ENCODE measurements around the gene ADAM22.

The ADAM22 gene

DNA sequence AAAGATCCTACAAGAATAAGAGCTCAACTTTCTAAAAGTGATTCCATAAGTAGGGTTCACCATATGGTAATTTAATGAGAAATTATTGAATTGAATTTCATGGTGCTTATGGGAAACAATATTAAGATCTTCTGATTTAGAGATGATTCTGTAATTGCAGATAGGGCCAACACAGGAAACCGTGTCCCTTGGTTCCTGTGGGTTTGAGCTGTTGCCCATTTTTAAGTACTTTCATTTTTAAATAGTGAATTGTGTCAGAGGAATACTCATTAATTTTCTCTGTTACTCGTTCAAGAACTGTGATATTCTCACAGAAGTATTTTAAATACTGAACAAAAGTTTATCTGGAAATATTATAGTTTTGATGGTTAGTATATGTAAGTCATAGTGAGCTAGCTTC, 156.6 kb downstream of the ADAM22 start:
- Mint-ChIP-seq H3K27me3 (no peaks in the 10 kb centered on the region), H3K9me3 (no peaks in the 10 kb centered on the region), H3K27ac (no peak overlapping the region), H3K4me3 (no peak overlapping the region), H3K36me3 (ENCODE audit: low read depth) (no peaks in the 10 kb centered on the region), H3K4me1 (ENCODE audit: low read depth) (peaks cover 16% of the 10 kb centered on the region)
- DNase-seq = no peak

DNA sequence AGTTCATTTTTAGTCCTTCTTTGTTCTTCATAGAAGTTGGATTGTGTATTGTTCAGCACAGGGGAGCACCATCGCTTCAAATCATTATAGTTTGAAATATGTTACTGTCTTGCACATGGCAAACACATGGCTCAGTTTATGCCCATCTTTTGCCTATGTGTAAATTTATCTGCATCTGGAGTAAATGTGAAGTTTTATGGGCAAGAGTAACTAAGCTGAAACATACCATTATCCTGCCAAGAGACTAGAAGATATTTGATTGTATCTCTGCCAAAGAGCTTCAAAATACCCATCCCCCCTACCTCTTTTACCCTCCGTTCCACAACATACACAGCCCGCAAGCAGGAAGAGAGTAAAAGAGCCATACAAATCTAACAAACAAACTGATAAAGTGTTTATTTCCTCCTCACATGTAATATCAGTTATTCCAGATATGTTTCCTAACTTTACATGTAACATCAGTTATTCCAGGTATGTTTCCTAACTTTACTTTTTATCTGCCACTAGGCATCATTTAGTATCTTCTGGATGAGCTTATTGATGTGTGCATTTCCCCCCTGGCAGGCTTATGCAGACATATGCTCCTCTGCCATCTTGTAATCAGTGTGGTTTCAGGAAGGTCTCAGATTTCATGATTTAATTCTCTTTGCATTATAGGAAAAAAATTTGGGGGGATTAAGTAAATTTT, 158.1 kb downstream of the ADAM22 start:
- H3K27ac Mint-ChIP-seq = no peak overlapping the region
- H3K9me3 Mint-ChIP-seq = no peaks in the 10 kb centered on the region
- no peaks in the 10 kb centered on the region for H3K36me3 Mint-ChIP-seq (ENCODE audit: low read depth)
- H3K27me3 Mint-ChIP-seq = no peaks in the 10 kb centered on the region
- peaks cover 16% of the 10 kb centered on the region for H3K4me1 Mint-ChIP-seq (ENCODE audit: low read depth)
- no peak overlapping the region for H3K4me3 Mint-ChIP-seq
- DNase-seq = no peak

DNA sequence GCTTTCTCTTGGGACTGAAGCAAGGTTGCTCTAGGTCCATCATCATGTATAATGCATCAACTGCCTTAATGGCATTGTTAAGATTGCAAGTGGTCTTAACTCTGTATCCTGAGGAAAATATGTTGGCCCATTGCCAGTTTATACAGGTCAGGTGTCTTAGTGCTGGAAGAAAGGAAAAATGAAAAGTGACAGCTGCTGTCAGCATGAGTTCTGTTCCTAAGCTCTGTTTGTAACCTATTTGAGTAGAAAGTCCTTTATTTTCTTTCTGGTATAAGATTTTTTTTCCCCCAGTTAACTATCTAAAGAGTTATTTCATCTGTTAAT, 158.6 kb downstream of the ADAM22 start:
- Mint-ChIP-seq H3K4me3 (no peak overlapping the region), H3K4me1 (ENCODE audit: low read depth) (peaks cover 16% of the 10 kb centered on the region), H3K27me3 (no peaks in the 10 kb centered on the region), H3K9me3 (no peaks in the 10 kb centered on the region), H3K36me3 (ENCODE audit: low read depth) (no peaks in the 10 kb centered on the region), H3K27ac (no peak overlapping the region)
- DNase-seq = no peak

DNA sequence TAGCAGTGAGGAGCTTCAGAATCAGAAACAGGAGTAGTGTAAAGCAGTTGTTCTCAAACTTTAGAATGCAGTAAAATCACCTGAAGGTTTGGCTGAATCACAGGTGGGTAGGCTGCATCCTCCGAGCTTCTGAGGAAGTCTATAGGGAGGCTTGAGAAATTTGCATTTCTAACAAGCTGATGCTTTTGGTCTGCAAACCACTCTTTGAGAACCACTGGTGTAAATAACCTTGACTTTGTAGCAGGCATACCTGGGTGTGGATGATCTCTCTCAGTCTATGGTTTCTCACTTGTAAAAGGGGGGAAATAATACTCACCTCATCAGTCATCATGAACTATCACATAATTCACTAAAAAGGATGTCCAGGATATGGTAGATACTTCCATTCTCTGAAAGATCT, 167.7 kb downstream of the ADAM22 start:
- Mint-ChIP-seq H3K27me3 (no peaks in the 10 kb centered on the region), H3K4me1 (ENCODE audit: low read depth) (peaks cover 12% of the 10 kb centered on the region), H3K36me3 (ENCODE audit: low read depth) (no peaks in the 10 kb centered on the region), H3K4me3 (no peak overlapping the region), H3K27ac (no peak overlapping the region), H3K9me3 (no peaks in the 10 kb centered on the region)
- no peak for DNase-seq

DNA sequence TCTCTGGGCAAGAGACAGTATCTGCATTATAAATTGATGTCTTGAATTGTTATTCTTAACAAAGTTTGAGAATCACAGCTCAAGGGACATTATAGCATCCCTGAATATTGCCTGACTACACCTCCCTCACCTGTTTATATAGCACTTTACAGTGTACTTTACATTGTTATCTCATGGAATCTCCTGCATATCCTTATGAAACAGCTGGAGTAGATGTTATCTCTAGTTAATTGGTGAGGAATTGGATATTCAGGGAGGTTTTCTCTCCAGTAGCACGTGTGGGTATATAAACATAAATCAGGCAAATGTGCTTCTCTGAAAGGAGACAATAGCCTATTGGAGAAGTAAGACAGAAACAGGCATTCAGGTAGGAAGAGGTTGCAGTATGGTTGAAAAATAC, 168.6 kb downstream of the ADAM22 start:
- no peak overlapping the region for H3K27ac Mint-ChIP-seq
- no peaks in the 10 kb centered on the region for H3K9me3 Mint-ChIP-seq
- H3K4me1 Mint-ChIP-seq (ENCODE audit: low read depth) = peaks cover 14% of the 10 kb centered on the region
- no peaks in the 10 kb centered on the region for H3K27me3 Mint-ChIP-seq
- DNase-seq = no peak
- H3K36me3 Mint-ChIP-seq (ENCODE audit: low read depth) = no peaks in the 10 kb centered on the region
- H3K4me3 Mint-ChIP-seq = no peak overlapping the region

DNA sequence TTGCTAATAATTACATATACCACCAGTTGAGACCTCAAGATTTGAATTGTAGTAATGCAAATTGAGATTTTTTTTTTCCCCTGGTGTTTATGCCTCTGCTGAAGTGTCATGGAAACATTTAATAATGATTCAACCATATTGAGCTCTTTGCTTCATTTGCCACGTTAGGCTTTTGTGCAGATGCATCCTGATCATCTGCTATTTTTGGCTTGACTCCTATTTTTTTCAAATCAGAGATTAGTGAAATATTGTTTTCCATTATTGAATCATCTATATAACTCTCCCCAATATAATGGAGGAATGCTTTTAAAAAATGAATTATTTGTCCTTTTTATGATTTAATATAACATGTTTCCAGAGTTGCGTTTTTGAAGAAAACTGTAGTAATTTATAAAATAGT, 170.7 kb downstream of the ADAM22 start:
- Mint-ChIP-seq H3K27ac (no peak overlapping the region), H3K4me1 (ENCODE audit: low read depth) (peaks cover 14% of the 10 kb centered on the region), H3K27me3 (no peaks in the 10 kb centered on the region), H3K36me3 (ENCODE audit: low read depth) (no peaks in the 10 kb centered on the region), H3K9me3 (no peaks in the 10 kb centered on the region), H3K4me3 (no peak overlapping the region)
- DNase-seq = no peak

DNA sequence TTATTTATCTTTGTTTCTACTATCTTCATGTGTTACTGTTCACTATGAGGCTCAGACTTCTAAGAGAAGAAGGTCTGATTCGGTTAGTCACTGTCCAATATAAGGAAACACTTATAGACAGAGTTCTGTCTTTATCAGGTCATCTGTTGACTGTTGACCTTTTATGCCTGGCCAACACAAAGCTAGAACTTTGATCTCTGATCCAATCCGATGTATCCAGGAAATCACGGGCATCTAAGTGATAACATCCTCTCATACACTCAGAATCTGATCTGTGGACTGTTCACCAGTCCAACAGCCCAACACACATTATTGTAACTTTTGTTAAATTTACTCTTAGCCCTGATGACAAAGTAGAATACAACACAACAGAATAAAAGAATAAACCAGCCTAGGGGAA, 171.2 kb downstream of the ADAM22 start:
- Mint-ChIP-seq H3K36me3 (ENCODE audit: low read depth) (no peaks in the 10 kb centered on the region), H3K27me3 (no peaks in the 10 kb centered on the region), H3K4me1 (ENCODE audit: low read depth) (peaks cover 14% of the 10 kb centered on the region), H3K4me3 (no peak overlapping the region), H3K9me3 (no peaks in the 10 kb centered on the region), H3K27ac (no peak overlapping the region)
- DNase-seq = no peak

DNA sequence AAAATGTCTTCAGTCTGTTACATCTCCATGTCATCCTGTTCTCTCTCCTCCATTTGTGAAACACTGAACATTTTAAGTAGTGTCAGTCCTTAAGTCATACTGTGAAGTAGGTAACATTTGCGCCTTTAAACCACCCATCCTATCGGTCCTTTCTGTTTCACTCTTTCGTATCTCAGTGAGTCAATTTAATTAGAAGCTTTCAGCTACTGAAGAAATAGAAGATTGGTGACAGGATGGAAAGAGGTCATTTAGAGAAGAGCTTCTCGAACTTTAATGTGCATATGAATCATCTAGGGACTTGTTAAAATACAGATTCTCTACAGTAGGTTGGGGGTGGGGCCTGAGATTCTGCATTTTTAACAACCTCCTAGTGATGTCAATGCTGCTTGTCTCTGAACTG, 172.4 kb downstream of the ADAM22 start:
- Mint-ChIP-seq H3K4me1 (ENCODE audit: low read depth) (peaks cover 15% of the 10 kb centered on the region), H3K27me3 (no peaks in the 10 kb centered on the region), H3K4me3 (no peak overlapping the region), H3K36me3 (ENCODE audit: low read depth) (no peaks in the 10 kb centered on the region), H3K27ac (peak overlapping the region; percentile 22), H3K9me3 (no peaks in the 10 kb centered on the region)
- DNase-seq = no peak

DNA sequence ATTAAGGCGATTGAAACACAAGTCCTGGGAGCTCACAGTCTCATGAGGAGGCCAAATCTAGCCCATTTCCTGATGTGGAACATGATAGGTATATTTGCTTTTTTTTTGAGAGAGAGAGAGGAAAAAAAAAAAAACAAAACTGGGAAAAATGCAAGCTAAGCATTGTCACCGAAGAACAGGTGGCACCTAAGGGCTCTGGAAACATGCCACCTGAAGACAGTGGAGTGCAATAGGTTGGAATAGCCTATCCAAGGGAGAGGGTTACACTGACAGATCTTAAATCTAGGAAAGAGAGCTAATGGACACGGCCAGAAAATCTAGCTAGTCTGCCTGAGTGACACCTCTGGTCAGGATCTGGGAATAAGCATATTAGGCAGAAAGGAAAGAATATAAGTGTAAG, 175.6 kb downstream of the ADAM22 start:
- no peak overlapping the region for H3K27ac Mint-ChIP-seq
- H3K9me3 Mint-ChIP-seq = no peaks in the 10 kb centered on the region
- H3K4me1 Mint-ChIP-seq (ENCODE audit: low read depth) = peaks cover 14% of the 10 kb centered on the region
- H3K4me3 Mint-ChIP-seq = no peak overlapping the region
- H3K36me3 Mint-ChIP-seq (ENCODE audit: low read depth) = no peaks in the 10 kb centered on the region
- no peaks in the 10 kb centered on the region for H3K27me3 Mint-ChIP-seq
- DNase-seq = no peak

DNA sequence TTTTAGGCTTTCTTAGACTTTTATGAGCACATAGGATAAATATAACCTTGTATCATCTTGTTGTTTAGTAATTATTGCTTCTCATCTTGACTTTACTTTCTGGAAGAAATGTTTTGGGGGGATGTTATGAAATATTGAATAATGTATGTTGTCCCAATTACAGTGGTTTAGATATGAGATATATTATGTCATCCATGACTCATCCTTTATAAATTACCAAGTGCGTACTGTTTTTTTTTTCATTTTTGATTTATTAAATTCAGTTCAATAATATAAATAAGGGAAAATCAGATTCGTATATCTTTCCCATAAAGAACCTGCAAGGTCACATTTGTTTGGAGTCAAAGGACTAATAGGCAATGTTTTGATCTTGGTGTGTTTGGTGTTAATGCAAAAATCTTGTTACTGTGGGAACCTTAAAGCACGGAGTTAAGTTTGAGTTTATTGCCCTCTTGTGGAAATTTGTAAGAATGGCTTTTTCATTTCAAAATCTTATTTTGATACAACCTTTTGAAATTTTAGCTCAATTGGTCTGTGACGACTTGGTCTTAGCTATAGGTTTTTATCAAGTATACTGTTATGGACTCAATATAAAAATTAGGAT, 177.2 kb downstream of the ADAM22 start:
- H3K36me3 Mint-ChIP-seq (ENCODE audit: low read depth) = no peaks in the 10 kb centered on the region
- H3K27me3 Mint-ChIP-seq = no peaks in the 10 kb centered on the region
- DNase-seq = no peak
- H3K27ac Mint-ChIP-seq = no peak overlapping the region
- H3K4me3 Mint-ChIP-seq = no peak overlapping the region
- H3K4me1 Mint-ChIP-seq (ENCODE audit: low read depth) = peaks cover 8% of the 10 kb centered on the region
- H3K9me3 Mint-ChIP-seq = no peaks in the 10 kb centered on the region

DNA sequence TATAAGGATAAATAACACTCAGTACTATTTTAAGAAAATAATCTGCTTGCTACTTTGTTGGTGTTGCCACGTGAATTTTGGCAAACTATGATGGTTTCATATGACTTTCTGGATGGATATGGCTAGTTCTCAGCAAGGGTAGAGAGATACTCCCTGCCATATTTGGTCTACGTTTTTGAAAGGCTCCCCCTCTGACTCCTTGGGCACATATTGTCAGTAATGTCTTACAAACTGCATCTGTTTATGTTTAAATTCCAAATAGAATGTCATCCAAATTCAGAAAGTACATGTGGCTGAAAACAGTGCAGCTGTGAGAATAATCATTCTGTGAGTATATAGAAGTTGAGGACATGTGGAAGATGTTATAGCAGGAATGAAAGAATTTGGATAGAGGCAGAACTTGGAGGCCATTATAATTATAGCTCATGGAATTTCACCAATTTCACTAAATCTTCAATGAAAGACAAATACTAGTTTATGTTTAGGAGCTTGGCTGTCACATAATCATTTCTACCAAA, 178.0 kb downstream of the ADAM22 start:
- peaks cover 2% of the 10 kb centered on the region for H3K4me1 Mint-ChIP-seq (ENCODE audit: low read depth)
- DNase-seq = no peak
- no peak overlapping the region for H3K4me3 Mint-ChIP-seq
- H3K36me3 Mint-ChIP-seq (ENCODE audit: low read depth) = no peaks in the 10 kb centered on the region
- H3K27ac Mint-ChIP-seq = no peak overlapping the region
- H3K27me3 Mint-ChIP-seq = no peaks in the 10 kb centered on the region
- H3K9me3 Mint-ChIP-seq = no peaks in the 10 kb centered on the region

DNA sequence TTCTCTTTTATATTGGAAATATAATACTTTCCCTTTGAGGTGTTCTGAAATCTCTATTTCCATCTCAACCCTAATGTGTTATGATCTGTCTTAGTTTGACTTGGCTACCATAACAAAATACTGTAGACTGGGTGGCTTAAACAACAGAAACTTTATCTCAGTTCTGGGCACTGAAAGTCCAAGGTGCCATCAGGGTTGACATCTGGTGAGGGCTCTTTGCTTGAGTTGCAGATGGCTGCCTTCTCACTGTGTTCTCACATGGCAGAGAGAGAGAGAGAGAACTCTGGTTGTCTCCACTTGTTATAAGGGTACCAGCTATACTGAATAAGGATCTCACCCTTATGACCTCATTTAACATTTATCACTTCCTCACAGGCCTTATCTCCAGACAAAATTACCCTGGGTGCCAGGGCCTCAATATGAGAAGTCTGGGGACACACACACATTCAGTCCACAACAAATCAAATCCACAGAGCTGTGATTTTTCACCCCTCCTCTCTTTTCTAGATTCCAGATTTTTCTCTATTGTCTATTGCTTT, 181.3 kb downstream of the ADAM22 start:
- DNase-seq = no peak
- Mint-ChIP-seq H3K27ac (no peak overlapping the region), H3K4me1 (ENCODE audit: low read depth) (peaks cover 2% of the 10 kb centered on the region)

DNA sequence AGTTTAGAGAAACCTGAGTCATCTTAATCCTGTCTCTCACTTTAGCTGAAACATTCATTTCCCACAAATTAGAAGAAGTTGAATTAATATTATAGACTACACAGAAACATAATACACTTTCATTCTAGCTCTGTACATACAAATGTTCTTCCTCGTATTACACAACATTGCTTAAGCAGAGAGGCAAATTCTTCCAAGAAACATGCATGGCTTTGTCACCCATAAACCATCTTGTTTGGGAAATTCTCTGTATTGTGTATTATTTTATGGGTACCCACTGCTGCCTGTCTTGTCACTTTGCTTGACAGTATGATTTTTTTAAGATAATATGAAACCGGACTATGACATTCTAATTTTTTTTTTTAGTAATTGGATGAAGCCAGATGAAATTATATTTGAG, 181.8 kb downstream of the ADAM22 start:
- Mint-ChIP-seq H3K4me1 (ENCODE audit: low read depth) (peaks cover 2% of the 10 kb centered on the region), H3K27me3 (no peaks in the 10 kb centered on the region), H3K27ac (no peak overlapping the region), H3K4me3 (no peak overlapping the region), H3K9me3 (no peaks in the 10 kb centered on the region), H3K36me3 (ENCODE audit: low read depth) (no peaks in the 10 kb centered on the region)
- DNase-seq = no peak

More for the DNA sequence above, 181.3 kb downstream of the ADAM22 start:
- Mint-ChIP-seq H3K27me3 (no peaks in the 10 kb centered on the region), H3K4me3 (no peak overlapping the region), H3K9me3 (no peaks in the 10 kb centered on the region), H3K36me3 (ENCODE audit: low read depth) (no peaks in the 10 kb centered on the region)

DNA sequence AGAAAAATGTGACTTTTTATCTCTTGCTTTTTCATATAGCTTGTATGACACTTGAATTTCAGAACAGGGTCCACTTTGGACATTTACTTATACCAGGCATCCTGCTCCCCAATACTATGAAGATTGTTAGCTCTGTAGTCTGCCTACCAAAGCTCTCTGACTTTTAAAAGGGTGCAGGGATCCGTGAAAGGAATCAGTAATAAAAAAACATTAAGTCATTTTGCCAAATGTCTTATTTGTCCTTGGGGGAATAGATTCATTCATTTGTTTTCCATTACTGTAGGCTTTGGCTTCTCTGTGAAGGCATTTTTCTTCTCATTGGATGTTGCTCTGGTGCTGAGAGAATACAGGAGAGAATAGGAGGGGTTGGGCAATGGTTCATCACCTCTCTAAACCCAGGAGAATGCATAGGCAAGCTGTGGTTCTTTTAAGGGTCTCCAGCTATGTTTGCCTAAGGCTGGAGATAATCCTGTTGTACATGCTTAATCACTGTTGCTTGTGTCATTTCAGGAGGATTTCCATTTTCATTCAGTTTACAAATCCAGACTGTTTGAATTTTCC, 182.3 kb downstream of the ADAM22 start:
- no peak overlapping the region for H3K27ac Mint-ChIP-seq
- no peak for DNase-seq
- no peaks in the 10 kb centered on the region for H3K27me3 Mint-ChIP-seq
- H3K4me3 Mint-ChIP-seq = no peak overlapping the region
- no peaks in the 10 kb centered on the region for H3K36me3 Mint-ChIP-seq (ENCODE audit: low read depth)
- H3K4me1 Mint-ChIP-seq (ENCODE audit: low read depth) = peaks cover 1% of the 10 kb centered on the region
- no peaks in the 10 kb centered on the region for H3K9me3 Mint-ChIP-seq

DNA sequence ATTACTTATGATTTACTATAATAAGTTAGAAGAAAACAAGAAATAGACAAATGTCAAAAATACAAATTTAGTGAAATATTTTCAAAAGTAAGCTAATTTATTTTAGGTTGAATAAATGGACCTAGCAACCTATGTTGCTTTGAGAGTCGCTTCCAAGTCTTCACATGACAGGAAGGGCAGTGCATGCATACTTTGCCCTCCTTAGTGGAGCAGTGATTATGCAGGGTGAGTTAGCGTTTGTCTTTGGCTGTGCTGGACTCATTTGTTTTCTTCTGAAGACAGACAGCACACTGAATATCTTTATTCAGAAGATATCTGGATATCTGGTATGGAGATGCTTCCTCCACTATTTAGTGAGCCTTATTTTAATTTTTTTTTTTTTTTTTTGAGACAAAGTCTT, 183.3 kb downstream of the ADAM22 start:
- Mint-ChIP-seq H3K4me3 (no peak overlapping the region), H3K27ac (no peak overlapping the region), H3K9me3 (no peaks in the 10 kb centered on the region), H3K4me1 (ENCODE audit: low read depth) (no peaks in the 10 kb centered on the region), H3K27me3 (no peaks in the 10 kb centered on the region), H3K36me3 (ENCODE audit: low read depth) (no peaks in the 10 kb centered on the region)
- no peak for DNase-seq
